Erythroblast (primary cell): ENCODE results near the gene CHRNA1.

ENCODE experiments used
- DNase-seq, 2 experiments: peaks; one replicate each; lab custom pipeline; 2025; lab: John Stamatoyannopoulos, UW
- GATA1 ChIP-seq: IDR thresholded peaks from 2 replicates; pipeline ENCODE4 v1.6.1; 2011; ENCODE audit warnings: low read depth, mild to moderate bottlenecking, control low read depth, low read length, moderate library complexity
- POLR2A ChIP-seq: IDR thresholded peaks from 2 replicates; pipeline ENCODE4 v1.6.1; 2011; ENCODE audit warnings: mild to moderate bottlenecking, low read length

Gene CHRNA1

GRCh38 chr2:174778085-174778981, 14.1 kb upstream of the CHRNA1 start:
- no peak for TF ChIP-seq POLR2A
- no peak for TF ChIP-seq GATA1
- no peak for DNase-seq

- no peak for TF ChIP-seq GATA1
- TF ChIP-seq POLR2A, result no peak
- DNase-seq, result no peak
Observed at GRCh38 chr2:174777347-174778084, 13.2 kb upstream of the CHRNA1 start.

- no peak for DNase-seq
- TF ChIP-seq POLR2A, result no peak
- no peak for TF ChIP-seq GATA1
Observed at GRCh38 chr2:174776675-174777074, 12.4 kb upstream of the CHRNA1 start.

GRCh38 chr2:174776223-174776622, 12.0 kb upstream of the CHRNA1 start:
- TF ChIP-seq GATA1 (no peak), POLR2A (no peak)
- peak in 1 of 2 experiments; percentile 11 for DNase-seq

- no peak for DNase-seq
Observed at GRCh38 chr2:174775571-174775980, 11.3 kb upstream of the CHRNA1 start.

GRCh38 chr2:174774886-174775285, 10.6 kb upstream of the CHRNA1 start:
- TF ChIP-seq GATA1 (no peak), POLR2A (no peak)
- no peak for DNase-seq

More at GRCh38 chr2:174775571-174775980, 11.3 kb upstream of the CHRNA1 start:
- TF ChIP-seq POLR2A (no peak), GATA1 (no peak)

GRCh38 chr2:174773215-174773614, 8.9 kb upstream of the CHRNA1 start:
- no peak for DNase-seq
- TF ChIP-seq GATA1, result no peak
- TF ChIP-seq POLR2A, result no peak

GRCh38 chr2:174772472-174772801, 8.2 kb upstream of the CHRNA1 start:
- no peak for TF ChIP-seq POLR2A
- TF ChIP-seq GATA1, result no peak
- DNase-seq, result no peak

GRCh38 chr2:174771631-174772471, 7.6 kb upstream of the CHRNA1 start:
- TF ChIP-seq POLR2A (no peak), GATA1 (no peak)
- peak; percentile 59 for DNase-seq

- TF ChIP-seq GATA1 (no peak), POLR2A (no peak)
- no peak for DNase-seq
Observed at GRCh38 chr2:174771136-174771535, 6.9 kb upstream of the CHRNA1 start.

GRCh38 chr2:174768557-174768956, 4.3 kb upstream of the CHRNA1 start:
- no peak for DNase-seq
- TF ChIP-seq GATA1 (no peak), POLR2A (no peak)

GRCh38 chr2:174766271-174766670, 2.0 kb upstream of the CHRNA1 start:
- TF ChIP-seq POLR2A (no peak), GATA1 (no peak)
- no peak for DNase-seq

- TF ChIP-seq POLR2A (no peak), GATA1 (no peak)
- no peak for DNase-seq
Observed at GRCh38 chr2:174765576-174765975, 1.3 kb upstream of the CHRNA1 start.

- TF ChIP-seq POLR2A (no peak), GATA1 (no peak)
- no peak for DNase-seq
Observed at GRCh38 chr2:174763780-174764179, 492 bp downstream of the CHRNA1 start.
